Lower leg skin (tissue), 3 donors: ENCODE measurements around the gene RNGTT.

Experiments used
- POLR2A ChIP-seq, 2 donors: fragments of 450-650 bp; IDR thresholded peaks; one replicate each; pipeline ENCODE4 v1.6.1; 2016 to 2017; ENCODE audit warnings: antibody characterized with exemption in 2 of 2, mild to moderate bottlenecking in 1 of 2, moderate library complexity in 1 of 2
- TF ChIP-seq, protein P1 (sequence below), 3 donors: fragments of 450-650 bp; IDR thresholded peaks; one replicate each; pipeline ENCODE4 v1.5.1; 2016; ENCODE audit warnings: antibody characterized with exemption in 3 of 3, mild to moderate bottlenecking in 3 of 3, moderate library complexity in 2 of 3

DNA sequence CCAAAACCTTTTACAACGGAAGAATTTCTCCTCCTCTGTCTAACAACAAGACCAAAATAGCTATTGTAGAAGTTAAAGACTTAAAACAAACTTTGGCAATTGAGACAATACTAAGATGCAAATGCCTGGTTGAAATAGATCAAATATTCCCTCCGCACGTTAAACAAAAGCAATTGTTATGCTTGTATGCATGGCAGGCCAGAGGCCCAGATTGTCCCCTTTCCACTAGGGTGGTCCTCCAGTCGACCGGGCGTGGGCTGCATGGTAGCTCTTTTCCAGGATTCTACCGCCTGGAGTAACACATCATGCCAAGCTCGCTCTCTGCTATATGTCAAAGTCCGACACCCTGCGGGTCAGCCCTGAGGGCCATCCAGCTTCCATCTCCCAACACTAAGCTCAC is 234.7 kb downstream of the RNGTT start:
- TF ChIP-seq, protein P1, sequence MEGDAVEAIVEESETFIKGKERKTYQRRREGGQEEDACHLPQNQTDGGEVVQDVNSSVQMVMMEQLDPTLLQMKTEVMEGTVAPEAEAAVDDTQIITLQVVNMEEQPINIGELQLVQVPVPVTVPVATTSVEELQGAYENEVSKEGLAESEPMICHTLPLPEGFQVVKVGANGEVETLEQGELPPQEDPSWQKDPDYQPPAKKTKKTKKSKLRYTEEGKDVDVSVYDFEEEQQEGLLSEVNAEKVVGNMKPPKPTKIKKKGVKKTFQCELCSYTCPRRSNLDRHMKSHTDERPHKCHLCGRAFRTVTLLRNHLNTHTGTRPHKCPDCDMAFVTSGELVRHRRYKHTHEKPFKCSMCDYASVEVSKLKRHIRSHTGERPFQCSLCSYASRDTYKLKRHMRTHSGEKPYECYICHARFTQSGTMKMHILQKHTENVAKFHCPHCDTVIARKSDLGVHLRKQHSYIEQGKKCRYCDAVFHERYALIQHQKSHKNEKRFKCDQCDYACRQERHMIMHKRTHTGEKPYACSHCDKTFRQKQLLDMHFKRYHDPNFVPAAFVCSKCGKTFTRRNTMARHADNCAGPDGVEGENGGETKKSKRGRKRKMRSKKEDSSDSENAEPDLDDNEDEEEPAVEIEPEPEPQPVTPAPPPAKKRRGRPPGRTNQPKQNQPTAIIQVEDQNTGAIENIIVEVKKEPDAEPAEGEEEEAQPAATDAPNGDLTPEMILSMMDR (IDR thresholded peaks at IDR 0.05), result no peak
- TF ChIP-seq POLR2A (IDR thresholded peaks at IDR 0.05), result no peak
